NCI-H2107 treated with DMSO at 0.1 percent for 48 hours (cell line): Measurements from ENCODE around the gene IFFO2.
A peak's percentile ranks its signal among the peaks of the same experiment; 100 is the strongest.

Source experiments
- DNase-seq: peaks from one replicate; lab custom pipeline; 2025; ENCODE audit not compliant: unreplicated experiment; lab: John Stamatoyannopoulos, UW

The IFFO2 gene

GRCh38 chr1:18938008-18938706 is 18.3 kb downstream of the IFFO2 start:
- DNase-seq: no peak

GRCh38 chr1:18937539-18937938 is 18.9 kb downstream of the IFFO2 start:
- DNase-seq: no peak

GRCh38 chr1:18936814-18937481 is 19.5 kb downstream of the IFFO2 start:
- no peak for DNase-seq

- DNase-seq: no peak
Observed at GRCh38 chr1:18936471-18936813, 20.0 kb downstream of the IFFO2 start.

GRCh38 chr1:18934205-18935000 is 22.1 kb downstream of the IFFO2 start:
- DNase-seq: peak; percentile 82

GRCh38 chr1:18932879-18933278 is 23.6 kb downstream of the IFFO2 start:
- DNase-seq: no peak

- no peak for DNase-seq
Observed at GRCh38 chr1:18932387-18932786, 24.1 kb downstream of the IFFO2 start.

GRCh38 chr1:18931730-18932129 is 24.7 kb downstream of the IFFO2 start:
- DNase-seq: no peak

- DNase-seq: no peak
Observed at GRCh38 chr1:18929686-18930085, 26.8 kb downstream of the IFFO2 start.

GRCh38 chr1:18928985-18929384 is 27.5 kb downstream of the IFFO2 start:
- DNase-seq: no peak

GRCh38 chr1:18928406-18928805 is 28.1 kb downstream of the IFFO2 start:
- DNase-seq: no peak

- no peak for DNase-seq
Observed at GRCh38 chr1:18927654-18928272, 28.7 kb downstream of the IFFO2 start.

GRCh38 chr1:18927082-18927653 is 29.3 kb downstream of the IFFO2 start:
- no peak for DNase-seq

- DNase-seq: no peak
Observed at GRCh38 chr1:18926315-18927081, 30.0 kb downstream of the IFFO2 start.

- no peak for DNase-seq
Observed at GRCh38 chr1:18925279-18925678, 31.2 kb downstream of the IFFO2 start.

GRCh38 chr1:18924221-18924691 is 32.2 kb downstream of the IFFO2 start:
- DNase-seq: peak; percentile 61

GRCh38 chr1:18923756-18924211 is 32.7 kb downstream of the IFFO2 start:
- DNase-seq: no peak

- DNase-seq: peak; percentile 34
Observed at GRCh38 chr1:18922848-18923755, 33.4 kb downstream of the IFFO2 start.

- peak; percentile 47 for DNase-seq
Observed at GRCh38 chr1:18922319-18922726, 34.2 kb downstream of the IFFO2 start.
